Common myeloid progenitor, CD34-positive (primary cell): ENCODE measurements around the gene MEN1.

Experiments
- CTCF ChIA-PET: fragments of 350-600 bp; sonication (Branson Sonifier 250); formaldehyde crosslinking; loops from one replicate; lab custom pipeline; 2021; ENCODE audit warnings: antibody characterized with exemption; lab: Charles Lee
- POLR2A ChIA-PET: fragments of 350-600 bp; sonication (Branson Sonifier 250); formaldehyde crosslinking; loops from one replicate; lab custom pipeline; 2021; ENCODE audit warnings: antibody characterized with exemption; lab: Charles Lee
- DNase-seq, 3 donors: peaks; one replicate each; pipeline versions ENCODE4 v3.0.0 to v3.0.0-alpha.2; 2013
- H3K27ac ChIP-seq, 2 experiments: 1 replicate in 1 of 2; 2 replicates in 1 of 2; pipeline ENCODE4 v1.7.0; 2013; ENCODE audit warnings: inconsistent platforms in 2 of 2, low read length in 2 of 2, mild to moderate bottlenecking in 2 of 2, low read depth in 1 of 2, moderate library complexity in 1 of 2; ENCODE audit not compliant: severe bottlenecking in 2 of 2, insufficient read depth in 1 of 2, poor library complexity in 1 of 2
- H3K27me3 ChIP-seq, 5 experiments: replicated peaks in 2 of 5; 1 replicate in 3 of 5; 2 replicates in 2 of 5; pipeline versions ENCODE4 v1.6.1 to v1.7.0; 2013; ENCODE audit warnings: low read length in 4 of 5, mild to moderate bottlenecking in 2 of 5, moderate library complexity in 2 of 5, inconsistent platforms in 1 of 5; ENCODE audit not compliant: insufficient read depth in 5 of 5, control insufficient read depth in 4 of 5
- H3K36me3 ChIP-seq, 4 experiments: 1 replicate in 2 of 4; 2 replicates in 2 of 4; pipeline versions ENCODE4 v1.6.1 to v1.7.0; 2013; ENCODE audit warnings: low read length in 3 of 4, control low read depth in 1 of 4, mild to moderate bottlenecking in 1 of 4; ENCODE audit not compliant: control insufficient read depth in 4 of 4, insufficient read depth in 4 of 4
- H3K4me1 ChIP-seq, 4 experiments: 1 replicate in 3 of 4; 2 replicates in 1 of 4; pipeline versions ENCODE4 v1.6.1 to v1.7.1; 2013; ENCODE audit warnings: low read length in 3 of 4, mild to moderate bottlenecking in 3 of 4, control low read depth in 1 of 4, inconsistent platforms in 1 of 4, moderate library complexity in 1 of 4; ENCODE audit not compliant: control insufficient read depth in 4 of 4, insufficient read depth in 4 of 4; ENCODE audit errors: control extremely low read depth in 1 of 4
- H3K4me3 ChIP-seq, 7 experiments: 1 replicate in 4 of 7; 2 replicates in 3 of 7; pipeline versions ENCODE4 v1.5.1 to v1.7.0; 2013; ENCODE audit warnings: mild to moderate bottlenecking in 7 of 7, low read length in 6 of 7, moderate library complexity in 6 of 7, inconsistent platforms in 2 of 7, low read depth in 2 of 7, control low read depth in 1 of 7; ENCODE audit not compliant: insufficient read depth in 4 of 7, control insufficient read depth in 1 of 7; ENCODE audit errors: extremely low read depth in 1 of 7
- H3K9me3 ChIP-seq, 5 experiments: 1 replicate in 4 of 5; 2 replicates in 1 of 5; pipeline versions ENCODE4 v1.6.1 to v1.7.1; 2013; ENCODE audit warnings: low read length in 4 of 5, mild to moderate bottlenecking in 2 of 5, inconsistent platforms in 1 of 5, low read depth in 1 of 5, moderate library complexity in 1 of 5; ENCODE audit not compliant: control insufficient read depth in 4 of 5, insufficient read depth in 2 of 5; ENCODE audit errors: control extremely low read depth in 1 of 5
- WGBS: methylation state at CpG from one replicate; pipeline ENCODE4 v1.1.5; 2013; ENCODE audit not compliant: insufficient coverage; 5-methylcytosine and 5-hydroxymethylcytosine counted together

Gene MEN1

DNA sequence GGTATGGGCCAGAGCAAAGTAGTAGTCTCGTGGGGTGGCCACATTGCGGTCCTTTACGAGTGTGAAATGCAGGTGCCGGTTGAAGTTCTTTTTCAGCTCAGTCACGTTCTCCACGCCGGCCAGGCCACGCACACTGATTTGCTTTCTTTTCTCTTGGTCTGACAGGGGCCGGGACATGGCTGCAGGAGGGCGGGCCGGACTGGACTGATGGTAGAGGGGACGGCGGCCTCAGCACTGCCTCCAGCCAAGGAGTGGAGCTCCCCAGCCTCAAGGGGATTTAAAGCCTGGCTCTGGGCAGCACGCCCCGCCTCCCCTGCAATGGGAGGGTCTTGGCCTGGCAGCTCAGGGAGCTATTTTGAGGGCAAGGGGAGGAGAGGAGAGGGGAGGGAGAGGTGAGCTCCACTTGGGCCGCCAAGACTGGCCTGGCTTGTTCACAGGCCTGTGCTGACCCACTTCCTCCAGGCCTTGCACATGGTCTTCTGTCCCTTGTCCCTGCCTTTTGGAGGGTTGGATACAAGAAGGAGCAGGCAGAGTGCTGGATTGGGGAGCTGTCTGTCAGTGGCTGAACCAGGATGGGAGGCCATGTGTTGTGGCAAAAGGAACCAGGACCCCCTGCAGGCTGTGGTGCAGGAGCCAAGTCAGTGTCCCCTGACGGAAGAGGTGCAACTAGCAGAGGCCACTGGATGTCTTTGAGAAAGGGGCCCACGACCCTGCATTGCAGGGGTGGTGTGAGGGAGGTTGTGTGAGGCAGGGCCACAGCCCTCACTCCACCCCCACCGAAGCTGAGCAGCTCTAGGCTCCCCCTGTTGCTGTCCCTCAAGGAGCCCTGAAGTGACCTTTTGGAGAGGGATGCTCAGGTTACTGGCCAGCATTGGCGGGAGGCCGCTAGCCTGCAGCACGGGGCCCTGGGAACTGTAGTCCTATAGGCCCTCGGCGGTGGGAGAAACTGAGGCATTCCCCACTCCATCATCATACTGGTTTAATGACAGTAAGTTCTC is 50.3 kb downstream of the MEN1 start, which contains the start of gene PYGM:
PYGM (minus strand) TSS at position 253 of the 998 bp plus-strand sequence; CDS start at position 177, 76 bp downstream.
- ChIA-PET POLR2A (interaction anchor here (1.1 to 9.5 kb wide), 2 partner anchors 11 to 15 kb away, joined by 4 to 152 read pairs; partner anchors contain the start of gene RASGRP2), CTCF (interaction anchor here (0.9 to 20.1 kb wide), 4 partner anchors 9 to 16 kb away, joined by 3 to 345 read pairs (median 6); partner anchors contain the start of gene RASGRP2)
- Histone ChIP-seq H3K27me3 (no peaks in the 10 kb centered on the region), H3K27ac (no peak within 1 kb of the TSS), H3K4me3 (no peak within 1 kb of the TSS), H3K9me3 (no peaks in the 10 kb centered on the region), H3K4me1 (peaks cover 12 to 52% (median 40%) of the 10 kb centered on the region in 4 experiments), H3K36me3 (peaks cover 6 to 30% (median 22%) of the 10 kb centered on the region in 4 experiments)
- peak in 2 of 3 donors; percentile 40 to 42 for DNase-seq
- 93% methylated on average over 20 of the region's 24 CpGs for WGBS

DNA sequence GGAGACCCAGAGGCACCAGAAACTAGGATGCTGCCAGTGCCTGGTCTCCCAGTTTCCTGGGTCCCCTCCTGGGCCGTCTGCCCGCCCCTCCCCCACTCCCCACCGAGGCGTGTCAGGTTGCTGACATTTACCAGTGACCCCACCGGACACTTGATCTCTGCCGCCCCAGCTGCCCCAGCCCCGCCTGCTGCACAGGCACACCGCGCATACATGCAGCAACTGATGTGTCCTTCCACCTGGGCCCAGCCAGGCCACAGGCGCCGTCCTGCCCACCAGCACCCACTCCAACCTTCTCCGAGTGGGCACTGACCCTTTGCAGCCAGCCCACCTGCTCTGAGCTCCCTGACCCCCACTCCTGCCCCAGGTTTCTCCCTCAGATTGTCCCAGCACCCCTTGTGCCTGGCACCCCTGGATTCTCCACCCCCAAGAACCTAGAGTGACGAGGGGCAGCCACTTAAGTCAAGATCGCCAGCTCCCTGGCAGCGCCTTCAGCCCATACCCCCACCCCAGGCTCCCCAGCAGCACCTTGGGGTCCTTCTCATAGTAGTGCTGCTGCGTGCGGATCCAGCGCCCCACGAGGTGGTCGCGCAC is 51.1 kb downstream of the MEN1 start:
- peak in 2 of 3 donors; percentile 24 to 34 for DNase-seq
- Histone ChIP-seq H3K4me3 (no peak overlapping the region), H3K9me3 (no peaks in the 10 kb centered on the region), H3K27ac (no peak overlapping the region), H3K27me3 (no peaks in the 10 kb centered on the region), H3K4me1 (peaks cover 9 to 44% (median 32%) of the 10 kb centered on the region in 4 experiments), H3K36me3 (peaks cover 6 to 22% (median 17%) of the 10 kb centered on the region in 4 experiments)
- CTCF ChIA-PET, result interaction anchor here (0.9 to 20.1 kb wide), 4 partner anchors 10 to 16 kb away, joined by 3 to 345 read pairs (median 6); partner anchors contain the start of gene RASGRP2
- 91% methylated on average over 15 of the region's 21 CpGs for WGBS
- POLR2A ChIA-PET, result interaction anchor here (9.5 kb wide), 1 partner anchor 14 kb away, joined by 152 read pairs; the partner anchor contains the start of gene RASGRP2

DNA sequence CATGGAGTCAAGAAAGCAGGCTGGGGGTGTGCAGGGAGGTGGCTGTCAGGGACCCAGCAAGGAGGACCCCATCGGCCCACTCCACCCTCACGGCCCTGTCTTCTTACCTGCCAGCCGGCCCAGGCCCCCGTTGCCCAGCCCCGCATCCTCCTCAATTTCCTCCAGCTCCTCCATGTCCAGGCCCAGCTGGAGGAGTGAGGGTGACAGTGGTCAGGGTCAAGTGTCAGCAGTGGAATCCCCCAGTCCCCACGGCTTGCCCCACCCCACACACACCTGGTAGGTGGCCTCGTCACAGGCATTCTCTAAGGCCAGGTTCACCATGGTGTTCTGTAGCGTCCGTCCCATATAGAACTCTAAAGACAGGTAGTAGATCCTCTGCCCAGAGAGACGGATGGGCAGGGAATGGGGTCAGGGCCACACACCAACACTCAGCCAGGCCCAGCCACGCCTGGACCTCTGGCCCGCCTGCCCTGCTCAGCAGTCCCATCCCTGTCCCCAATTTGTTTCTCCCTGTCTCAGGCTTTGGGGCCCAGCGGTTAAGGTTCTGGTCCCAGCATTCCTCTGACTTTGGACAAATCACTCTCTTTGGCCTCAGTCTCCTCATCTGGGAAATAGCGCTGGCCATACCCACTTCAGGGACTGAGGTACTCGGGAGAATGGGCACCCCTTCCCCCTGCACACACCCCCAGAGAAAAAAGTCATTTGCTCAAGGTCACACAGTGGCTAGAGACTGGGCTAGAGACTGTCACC is 51.8 kb downstream of the MEN1 start:
- ChIA-PET POLR2A (interaction anchor here (9.5 kb wide), 1 partner anchor 13 kb away, joined by 152 read pairs; the partner anchor contains the start of gene RASGRP2), CTCF (interaction anchor here (20.1 kb wide), 1 partner anchor 14 kb away, joined by 345 read pairs; the partner anchor contains the start of gene RASGRP2)
- Histone ChIP-seq H3K27me3 (no peaks in the 10 kb centered on the region), H3K27ac (no peak overlapping the region), H3K36me3 (peaks cover 3 to 15% (median 13%) of the 10 kb centered on the region in 4 experiments), H3K9me3 (no peaks in the 10 kb centered on the region), H3K4me3 (no peak overlapping the region), H3K4me1 (peaks cover 3 to 37% (median 25%) of the 10 kb centered on the region in 4 experiments)
- WGBS, result 96% methylated on average over 12 of the region's 15 CpGs
- no peak for DNase-seq

DNA sequence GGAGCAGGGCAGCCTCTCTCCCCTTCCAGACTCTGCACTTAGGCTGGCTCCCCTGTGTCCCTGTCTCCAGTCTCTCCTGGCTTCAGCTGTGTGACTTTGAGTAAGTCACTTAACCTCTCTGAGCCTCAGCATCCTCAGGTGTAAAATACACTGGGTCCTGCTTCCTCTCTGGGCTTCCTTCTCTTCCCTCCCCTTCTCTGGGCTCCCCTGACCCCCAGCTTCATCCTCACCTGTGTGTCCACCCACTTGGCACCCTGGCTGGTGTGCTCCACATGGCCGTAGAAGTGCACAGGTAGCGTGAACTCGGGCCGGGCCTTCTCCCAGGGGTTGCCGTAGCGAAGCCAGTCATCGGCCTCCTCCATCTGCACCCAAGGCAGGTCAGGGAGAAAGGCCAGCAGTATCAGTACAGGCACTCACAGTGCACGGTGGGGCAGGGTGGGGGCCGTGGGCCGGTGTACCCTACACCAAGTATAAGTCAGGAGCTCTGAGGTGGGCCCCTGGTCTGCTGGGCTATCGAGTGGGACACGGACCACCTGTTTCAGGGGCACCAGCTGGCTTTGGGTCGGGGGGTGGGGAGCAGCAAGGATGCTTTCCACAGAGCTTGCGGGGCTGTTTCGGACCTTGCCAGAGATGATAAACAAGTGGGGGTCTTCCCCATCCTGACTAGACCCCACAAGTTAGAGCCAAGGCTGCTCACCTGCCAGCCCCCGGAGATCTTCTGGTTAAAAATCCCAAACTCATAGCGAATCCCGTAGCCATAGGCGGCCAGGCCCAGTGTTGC is 52.6 kb downstream of the MEN1 start:
- H3K9me3 ChIP-seq, result no peaks in the 10 kb centered on the region
- H3K4me3 ChIP-seq, result no peak overlapping the region
- peaks cover 0 to 29% (median 17%) of the 10 kb centered on the region in 4 experiments for H3K4me1 ChIP-seq
- H3K27me3 ChIP-seq, result no peaks in the 10 kb centered on the region
- CTCF ChIA-PET, result interaction anchor here (0.9 to 20.1 kb wide), 3 partner anchors 8 to 25 kb away, joined by 3 to 345 read pairs (median 3); partner anchors contain the start of gene RASGRP2
- 94% methylated on average over 19 of the region's 19 CpGs for WGBS
- POLR2A ChIA-PET, result interaction anchor here (0.7 to 9.5 kb wide), 2 partner anchors 12 to 18 kb away, joined by 3 to 152 read pairs; partner anchors contain the start of gene RASGRP2
- H3K36me3 ChIP-seq, result peaks cover 0 to 8% (median 8%) of the 10 kb centered on the region in 4 experiments
- no peak overlapping the region for H3K27ac ChIP-seq
- no peak for DNase-seq

DNA sequence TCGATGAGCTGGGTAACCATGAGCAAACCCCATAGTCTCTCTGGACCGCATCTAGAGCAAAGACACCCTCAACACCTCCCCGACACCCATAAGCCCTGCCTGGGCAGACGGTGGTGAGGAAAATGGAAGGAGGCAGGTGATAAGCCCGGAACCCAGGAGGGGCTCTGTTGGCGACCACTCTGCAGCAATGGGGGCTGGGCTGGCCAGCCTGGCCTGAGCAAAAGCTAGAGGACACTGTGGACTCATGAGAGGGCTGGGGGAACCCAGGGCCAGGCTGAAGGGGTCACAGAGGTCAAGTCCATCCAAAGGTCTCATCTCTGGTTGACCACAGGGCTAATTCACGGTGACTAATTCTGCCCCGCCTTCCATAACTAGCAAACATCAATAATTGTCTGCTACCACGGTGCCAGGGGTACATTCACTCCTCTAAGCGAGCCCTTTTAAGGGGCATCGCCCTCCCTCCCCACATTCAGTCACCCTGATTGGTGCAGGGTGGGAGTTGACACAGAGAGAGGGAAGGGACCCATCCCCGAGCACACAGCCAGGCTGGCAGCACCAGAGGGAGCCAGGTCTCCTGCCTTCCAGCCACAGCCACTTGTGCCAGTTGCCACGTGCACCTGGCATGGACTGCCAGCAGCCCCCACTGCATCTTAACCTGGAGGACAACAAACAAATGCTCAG is 54.5 kb downstream of the MEN1 start:
- ChIA-PET CTCF (interaction anchor here (1.5 to 20.1 kb wide), 3 partner anchors 11 to 15 kb away, joined by 5 to 345 read pairs (median 6); partner anchors contain the start of gene RASGRP2), POLR2A (interaction anchor here (1.5 kb wide), 1 partner anchor 11 kb away, joined by 8 read pairs; the partner anchor contains the start of gene RASGRP2)
- Histone ChIP-seq H3K4me3 (no peak overlapping the region), H3K27ac (no peak overlapping the region), H3K4me1 (peaks cover 0 to 17% (median 8%) of the 10 kb centered on the region in 4 experiments), H3K27me3 (no peaks in the 10 kb centered on the region), H3K9me3 (no peaks in the 10 kb centered on the region), H3K36me3 (no peaks in the 10 kb centered on the region)
- 93% methylated on average over 7 of the region's 13 CpGs for WGBS
- DNase-seq, result no peak
